HL-60/S4 (cell line): ENCODE data around the gene ANO6.
"Not testable (repeated sequence)": the region's sequence is repeated elsewhere in the genome, so short reads cannot be mapped to it uniquely, and the experiment has no call there.

Source experiments
- in situ Hi-C: fragments of 300-500 bp; cut with MboI; formaldehyde crosslinking; loops from 2 replicates; pipeline ENCODE4 v1.14.3; 2022; ENCODE audit warnings: low sequenced_read_pairs

Gene ANO6

DNA sequence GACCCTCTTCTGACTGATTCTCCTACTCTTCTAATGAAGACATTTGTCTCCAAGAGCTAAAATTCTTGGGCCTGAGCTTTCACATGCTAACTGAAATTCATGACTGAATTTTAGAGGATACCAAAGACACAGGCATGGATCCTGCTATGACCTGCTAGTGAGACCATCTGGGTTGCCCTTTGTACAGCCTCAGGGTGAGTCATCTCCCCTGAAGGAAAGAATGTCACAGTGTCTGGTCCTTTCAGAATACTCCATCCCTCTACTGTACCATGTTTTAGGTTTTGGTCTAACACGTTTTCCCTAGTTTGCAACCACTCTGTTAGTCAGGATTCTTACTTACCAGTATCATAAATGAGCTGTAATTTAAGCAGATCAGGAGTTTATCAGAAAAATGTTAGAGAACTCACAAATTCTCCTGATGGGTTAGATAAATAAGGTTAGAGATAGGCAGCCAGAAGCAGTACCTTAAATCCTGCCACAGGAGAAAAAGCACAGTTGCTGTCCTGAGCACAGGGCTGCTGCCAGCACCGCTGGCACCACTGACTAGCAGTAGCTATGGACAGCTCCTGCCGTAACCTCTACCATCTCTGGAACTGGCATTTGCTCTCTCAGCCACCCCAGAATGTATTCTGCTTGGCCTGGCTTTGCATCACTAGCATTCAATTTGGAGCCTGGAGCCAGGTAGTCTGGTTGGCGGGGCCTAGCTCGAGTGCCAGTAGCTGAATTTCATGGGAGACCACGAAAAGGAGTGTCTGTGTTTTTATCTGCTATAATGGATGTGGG, 127.6 kb downstream of the ANO6 start:
- in situ Hi-C loops: no loop called here

DNA sequence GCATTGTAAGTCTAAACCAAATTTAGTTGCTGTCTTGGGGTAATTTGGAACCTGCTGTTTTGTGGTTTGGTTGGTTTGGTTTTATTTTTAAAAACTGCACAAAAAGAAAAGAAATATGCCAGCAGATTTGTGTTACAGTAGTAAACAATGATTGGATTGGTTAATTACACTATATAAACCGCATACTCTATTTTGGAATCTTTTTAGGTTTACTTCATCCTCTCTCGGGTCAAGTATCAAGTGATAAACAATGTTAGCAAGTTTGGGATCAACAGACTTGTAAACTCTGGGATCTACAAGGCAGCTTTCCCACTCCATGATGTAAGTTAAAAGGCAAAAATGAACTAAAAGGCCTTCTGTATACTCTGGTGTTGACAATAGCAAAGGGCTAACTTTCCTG, 132.4 kb downstream of the ANO6 start:
- in situ Hi-C loops: no loop called here

DNA sequence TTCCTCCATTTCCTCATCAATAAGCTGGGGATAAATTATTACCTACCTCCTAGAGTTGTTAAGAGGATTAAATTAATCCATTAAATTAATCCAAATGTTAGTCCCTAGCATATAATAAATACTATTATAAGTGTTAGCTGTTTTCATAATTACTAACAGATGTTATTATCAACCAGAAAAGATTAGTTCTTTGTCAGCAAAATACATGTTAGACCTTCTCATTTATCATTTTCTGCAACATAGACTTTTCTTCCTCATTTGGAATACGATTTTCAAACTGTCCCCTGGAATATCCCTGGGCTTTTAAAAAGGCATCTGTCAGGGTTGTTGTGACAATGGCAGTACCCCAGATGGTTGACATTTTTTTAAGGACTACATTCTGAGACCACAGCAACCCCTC, 133.1 kb downstream of the ANO6 start:
- in situ Hi-C loops: no loop called here

DNA sequence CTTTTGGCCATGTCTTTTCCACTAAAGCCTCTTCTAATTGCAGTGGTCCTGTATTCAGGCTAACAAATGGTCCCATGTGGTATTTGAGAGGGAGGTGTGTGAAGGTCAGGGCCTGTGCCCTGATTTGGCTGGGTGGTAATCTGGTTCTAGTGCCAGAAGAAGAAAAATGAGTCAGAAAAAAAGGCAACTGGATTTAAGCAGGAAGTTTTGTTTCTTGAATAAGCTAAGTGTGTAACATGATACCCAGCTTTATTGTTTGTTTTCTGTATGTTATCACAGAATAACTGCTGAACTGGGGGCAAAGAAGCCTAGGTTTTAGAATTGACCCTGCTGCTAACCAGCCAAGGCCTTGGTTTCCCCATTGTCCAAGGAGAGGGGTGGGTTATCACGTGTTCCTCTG, 134.0 kb downstream of the ANO6 start:
- in situ Hi-C loops: no loop called here

DNA sequence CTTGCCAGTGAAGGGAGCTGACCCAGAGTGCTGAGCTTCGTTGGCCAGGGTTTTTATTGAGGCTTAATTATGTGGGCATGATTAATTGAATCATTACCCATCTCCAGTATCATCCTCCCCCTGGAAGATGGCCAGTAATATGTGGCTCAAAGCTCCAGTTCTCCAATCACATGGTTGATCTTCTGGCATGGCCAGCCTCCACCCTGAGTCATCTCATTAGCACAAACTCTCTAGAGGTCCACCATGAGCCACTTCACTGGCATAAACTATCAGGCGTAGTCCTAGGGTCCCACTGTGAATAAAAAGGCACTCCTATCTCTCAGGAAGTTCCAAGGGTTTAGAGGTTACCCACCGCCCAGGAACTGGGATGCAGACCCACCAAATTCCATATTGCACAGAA, 135.0 kb downstream of the ANO6 start:
- in situ Hi-C loops: no loop called here

DNA sequence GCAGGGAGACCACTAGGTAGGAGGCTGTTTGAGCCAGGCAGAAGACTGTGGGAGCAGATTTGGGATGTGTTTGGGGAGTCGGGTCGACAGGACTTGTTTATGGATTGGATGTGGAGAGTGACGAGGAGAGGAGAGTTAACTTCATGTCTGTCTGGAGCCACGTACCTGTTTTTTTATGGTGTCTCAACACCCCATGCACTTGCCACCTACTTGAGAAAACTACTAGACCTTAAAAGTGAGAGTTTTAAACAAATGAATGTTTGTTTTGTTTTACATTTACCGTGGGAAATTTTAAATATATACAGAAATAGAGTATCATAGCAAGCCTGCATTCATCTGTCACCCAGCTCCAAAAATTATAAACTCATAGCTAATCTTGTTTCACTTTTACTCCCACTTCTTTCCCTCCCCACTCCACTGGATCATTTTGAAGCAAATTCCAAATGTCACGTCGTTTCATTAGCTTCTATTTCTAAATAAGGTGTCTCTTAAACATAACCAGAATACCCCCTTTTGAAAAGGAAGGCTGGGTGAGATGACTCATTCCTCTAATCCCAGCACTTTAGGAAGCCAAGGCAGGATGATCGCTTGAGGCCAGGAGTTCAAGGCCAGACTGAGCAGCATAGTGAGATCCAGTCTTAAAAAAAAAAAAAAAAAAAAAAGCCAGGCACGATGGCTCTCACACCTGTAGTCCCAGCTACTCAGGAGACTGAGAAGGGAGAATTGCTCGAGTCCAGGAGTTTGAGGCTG, 136.2 kb downstream of the ANO6 start:
- in situ Hi-C loops: no loop called here

DNA sequence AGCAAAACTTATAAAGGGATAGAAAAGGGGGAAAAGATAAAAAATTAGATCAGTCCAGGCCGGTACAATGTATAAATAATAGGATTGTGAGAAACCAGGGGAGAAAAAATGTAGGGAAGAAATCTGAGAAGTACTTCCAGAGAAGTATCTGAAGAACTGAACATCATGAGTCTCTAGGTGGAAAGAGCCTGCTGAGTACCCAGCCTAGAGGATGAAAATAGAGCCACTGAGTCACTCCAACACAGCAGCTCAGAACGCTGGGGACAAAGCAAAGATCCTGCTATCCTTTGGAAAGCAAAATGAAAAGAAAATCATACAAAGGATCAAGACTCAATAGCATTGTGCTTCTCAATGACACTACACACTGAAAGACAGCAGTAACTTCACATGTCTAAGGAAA, 138.0 kb downstream of the ANO6 start:
- in situ Hi-C loops: no loop called here

DNA sequence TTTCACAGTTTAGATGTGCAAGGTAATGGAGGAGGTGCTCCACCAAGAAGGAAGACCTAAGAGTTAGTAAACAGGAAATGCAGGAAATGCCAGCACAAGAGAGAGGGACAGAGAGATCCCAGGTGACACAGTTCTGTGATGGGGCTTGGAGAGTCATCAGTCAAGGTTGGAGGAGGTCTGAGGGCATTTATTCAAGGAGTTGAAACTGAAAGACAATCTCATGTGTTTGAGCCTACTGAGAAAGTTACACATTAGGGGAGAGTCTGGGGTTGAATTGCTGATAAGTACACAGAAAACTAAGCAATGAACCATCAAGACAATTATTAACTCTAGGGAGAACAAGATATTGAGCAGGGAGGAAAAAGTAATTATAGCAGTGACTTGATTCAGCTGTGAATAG, 138.5 kb downstream of the ANO6 start:
- in situ Hi-C loops: no loop called here

DNA sequence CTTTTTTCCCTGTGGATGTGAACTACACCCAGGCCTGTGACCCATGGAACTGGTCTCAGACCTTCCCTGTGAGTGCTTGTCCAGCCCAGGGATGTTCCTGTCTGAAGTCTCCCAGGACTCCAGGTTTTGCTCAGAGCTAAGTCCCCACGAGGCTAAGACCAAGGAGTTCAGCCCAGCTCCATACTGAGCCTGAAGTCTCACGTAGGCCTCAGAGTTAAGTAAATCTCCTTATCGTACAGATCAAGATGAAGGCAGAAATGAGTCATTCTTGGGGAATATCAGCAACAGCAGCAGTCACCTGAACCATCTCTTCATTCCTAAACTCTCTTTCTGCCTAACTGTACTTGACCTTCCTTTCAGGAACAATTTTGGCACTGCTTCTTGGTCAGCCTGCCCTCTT, 139.8 kb downstream of the ANO6 start:
- in situ Hi-C loops: no loop called here

DNA sequence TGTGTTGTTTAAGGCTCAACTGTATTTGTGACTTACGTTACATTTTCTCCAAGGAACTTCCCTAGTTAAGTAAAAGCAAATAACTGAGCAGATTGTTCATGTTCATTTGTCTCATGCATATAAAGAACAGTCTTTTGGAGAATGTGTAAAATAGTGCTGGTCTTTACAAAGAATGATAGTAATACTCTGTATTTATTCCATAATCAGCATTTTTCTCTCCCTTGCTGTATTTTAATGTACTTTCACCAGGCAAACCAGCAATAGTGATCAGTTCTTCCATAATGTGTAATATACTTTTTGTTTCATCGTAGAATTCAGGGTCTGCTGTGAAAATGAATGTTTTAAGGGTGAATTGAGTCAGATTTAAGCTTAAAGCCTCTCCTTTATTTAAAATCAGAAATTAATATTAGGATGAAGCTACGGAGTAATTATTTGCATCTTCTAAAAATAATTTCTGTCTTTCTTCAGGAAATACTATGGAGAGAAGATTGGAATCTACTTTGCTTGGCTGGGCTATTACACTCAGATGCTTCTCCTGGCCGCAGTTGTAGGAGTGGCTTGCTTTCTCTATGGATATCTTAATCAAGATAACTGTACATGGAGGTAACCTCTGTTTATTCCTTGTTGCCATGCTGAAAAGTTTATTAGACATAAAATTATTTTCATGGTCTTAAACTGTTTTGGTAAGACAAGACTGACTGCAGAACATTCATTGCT, 141.1 kb downstream of the ANO6 start:
- in situ Hi-C loops: no loop called here

DNA sequence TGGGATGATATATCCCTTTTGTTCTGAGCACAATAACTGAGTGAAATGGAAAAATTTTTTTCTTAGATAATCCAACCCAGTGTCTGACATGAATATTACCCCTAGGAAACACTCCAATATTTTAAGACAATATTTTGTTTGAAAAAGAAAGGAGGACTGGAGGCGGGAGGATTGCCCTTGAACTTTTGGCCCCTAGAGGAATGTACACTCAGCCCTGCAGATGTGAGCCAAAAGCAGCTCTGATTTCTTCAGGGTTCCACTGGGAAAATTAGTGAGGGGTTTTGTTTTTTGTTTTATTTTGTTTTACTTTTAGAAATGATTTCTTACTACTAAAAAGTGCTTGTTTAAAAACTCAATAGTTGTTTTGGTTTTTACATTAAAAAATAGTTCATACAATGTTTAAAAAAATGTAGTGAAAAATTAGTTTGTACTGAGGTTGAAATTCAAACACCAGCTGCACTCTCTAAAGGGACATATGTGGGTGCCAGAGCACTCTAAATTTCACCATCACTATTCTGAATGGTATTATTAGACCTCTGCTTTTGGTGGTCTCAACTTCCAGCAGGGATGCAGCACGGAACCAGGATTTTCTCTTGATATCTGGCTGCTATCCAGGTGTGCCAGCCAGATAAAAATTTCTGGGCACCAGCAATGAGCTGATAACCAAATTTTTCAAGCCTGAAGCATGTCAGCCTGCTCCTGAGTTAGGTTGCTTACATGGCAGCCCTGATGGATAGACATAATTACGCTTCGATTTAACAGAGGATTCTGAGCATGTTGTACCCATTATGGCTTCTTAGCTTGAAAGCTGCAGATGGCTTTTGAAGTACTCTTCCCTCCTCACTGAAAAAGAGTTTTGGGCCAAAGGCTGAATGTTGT, 141.9 kb downstream of the ANO6 start:
- in situ Hi-C loops: no loop called here

DNA sequence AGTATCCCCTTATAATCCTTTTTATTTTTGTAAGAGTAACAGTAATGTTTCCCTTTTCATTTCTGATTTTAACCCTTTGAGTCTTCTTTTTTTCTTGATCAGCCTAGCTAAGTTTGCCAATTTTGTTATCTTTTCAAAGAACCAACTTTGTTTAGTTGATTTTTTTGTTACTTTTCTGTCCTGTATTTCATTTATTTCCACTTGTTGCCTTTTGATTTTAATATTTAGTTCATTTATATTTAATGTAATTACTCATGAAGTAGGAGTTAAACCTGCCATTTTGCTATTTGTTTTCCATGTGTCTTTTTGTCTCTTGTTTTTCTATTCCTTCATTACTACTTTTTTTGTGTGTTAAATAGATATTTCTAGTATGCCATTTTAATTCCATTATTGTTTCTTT, 146.4 kb downstream of the ANO6 start:
- in situ Hi-C loops: no loop called here

DNA sequence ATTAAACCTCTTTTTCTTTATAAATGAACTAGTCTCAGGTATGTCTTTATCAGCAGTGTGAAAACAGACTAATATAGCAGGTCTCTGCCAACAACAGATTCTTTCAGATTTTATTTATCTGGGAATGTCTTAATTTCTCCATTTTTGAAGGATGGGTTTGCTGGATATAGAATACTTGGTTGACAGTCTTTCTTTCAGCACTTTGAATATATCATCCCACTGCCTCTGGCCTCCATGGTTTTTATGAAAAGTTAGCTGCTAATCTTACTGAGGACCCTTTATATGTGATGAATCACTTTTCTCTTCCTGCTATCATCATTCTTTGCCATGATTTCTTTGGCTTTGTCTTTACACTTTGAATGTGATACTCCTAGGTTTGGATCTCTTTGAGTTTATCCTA, 148.0 kb downstream of the ANO6 start:
- in situ Hi-C loops: no loop called here

DNA sequence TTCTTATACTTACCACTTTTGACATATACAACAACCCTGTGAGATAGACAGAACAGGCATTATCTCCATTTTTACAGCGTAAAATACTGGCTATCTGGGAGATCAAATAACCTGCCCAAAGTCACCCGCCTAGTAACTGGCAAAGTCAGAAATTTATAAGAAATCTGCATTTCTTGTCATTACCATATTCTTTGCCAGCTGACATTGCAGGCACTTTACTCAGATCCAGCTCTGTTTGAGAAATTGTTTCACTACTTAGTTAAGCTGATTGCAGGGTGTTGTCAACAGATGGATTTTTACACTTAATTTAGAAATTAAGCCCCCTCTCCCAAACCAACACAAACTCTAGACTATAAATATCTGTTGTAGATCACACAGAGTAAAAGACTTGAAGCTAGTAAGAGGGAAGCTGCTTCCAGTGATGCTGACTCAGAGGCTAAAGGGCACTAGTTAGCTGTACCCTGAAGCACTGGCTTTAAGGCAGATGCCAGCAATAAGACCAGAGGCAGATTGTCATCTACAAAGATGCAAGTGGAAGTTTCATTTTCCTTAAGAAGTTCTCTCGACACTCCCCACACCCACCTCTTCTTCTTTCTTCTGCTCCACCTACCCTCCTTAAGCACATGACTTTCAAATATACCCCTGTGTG, 153.1 kb downstream of the ANO6 start:
- in situ Hi-C loops: no loop called here

DNA sequence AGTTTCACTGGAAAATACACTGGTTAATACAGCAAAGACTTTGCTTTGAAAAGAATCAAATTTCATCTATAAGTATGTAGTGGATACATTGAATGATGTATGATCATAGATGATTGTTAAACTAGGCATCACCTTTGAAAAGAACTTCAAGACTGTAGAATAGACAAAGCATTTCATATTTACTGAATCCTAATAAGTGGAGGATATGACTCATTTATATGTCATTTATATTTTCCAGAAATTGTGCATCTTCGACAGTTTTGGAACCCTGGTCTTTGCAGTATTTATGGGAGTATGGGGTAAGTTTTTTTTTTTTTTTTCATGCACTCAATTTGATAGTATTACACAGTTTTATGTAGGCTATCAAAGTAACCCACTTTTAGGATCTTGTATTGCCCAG, 161.9 kb downstream of the ANO6 start:
- in situ Hi-C loops: no loop called here

DNA sequence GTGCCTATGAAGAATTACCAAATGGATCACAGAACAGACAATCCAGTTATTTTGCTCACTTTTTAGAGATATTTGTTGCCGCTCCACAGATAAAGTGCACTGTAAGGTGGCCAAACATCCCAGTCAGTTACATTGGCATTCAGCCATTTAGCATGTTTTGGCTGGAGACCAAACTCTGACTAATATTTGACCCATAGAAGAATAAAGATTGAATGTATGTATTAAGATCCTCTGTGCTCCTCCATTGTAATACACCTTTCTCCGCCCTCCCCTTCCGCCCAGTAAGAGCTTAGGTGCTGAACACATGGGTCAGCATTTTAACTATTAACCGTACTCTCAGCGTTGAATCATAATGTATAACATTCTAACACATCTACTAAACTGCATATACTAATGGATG, 163.4 kb downstream of the ANO6 start:
- in situ Hi-C loops: no loop called here

DNA sequence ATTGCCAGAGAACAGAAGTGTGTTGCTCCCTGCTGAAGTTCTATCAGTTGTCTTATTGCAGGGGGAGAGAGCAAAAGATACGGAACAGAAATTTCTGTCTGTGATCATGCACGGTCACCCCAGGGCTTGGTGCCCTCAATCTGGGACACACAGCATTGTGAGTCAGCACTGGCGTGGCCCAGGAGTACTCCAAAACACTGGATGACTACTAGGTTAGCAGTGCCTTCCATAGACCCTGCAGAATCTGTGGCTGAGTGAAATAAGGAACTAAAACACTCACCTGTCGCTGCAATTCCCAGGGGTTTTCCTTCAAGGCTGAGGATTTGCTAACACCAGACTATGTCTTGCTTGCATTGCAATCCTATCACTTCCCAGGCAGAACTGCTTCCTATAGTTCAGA, 165.5 kb downstream of the ANO6 start:
- in situ Hi-C loops: no loop called here

DNA sequence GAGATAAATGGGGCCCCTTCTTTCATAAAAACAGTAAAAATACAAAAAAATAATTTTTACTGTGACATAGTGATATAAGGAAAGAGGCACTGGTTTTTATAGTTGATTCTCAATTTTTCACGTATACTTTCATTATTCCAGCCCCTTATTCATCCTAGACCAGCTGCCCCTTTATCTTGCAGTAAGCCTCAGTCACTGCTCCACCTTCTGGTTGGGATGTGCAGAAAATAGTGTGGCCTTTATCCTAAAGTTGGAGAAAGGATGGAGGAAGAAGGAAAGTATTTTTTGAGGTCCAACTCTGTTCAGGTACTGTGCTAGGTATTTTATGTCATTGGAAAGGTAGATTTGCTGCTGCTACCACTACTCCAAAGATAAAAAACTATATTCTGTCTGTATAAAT, 172.7 kb downstream of the ANO6 start:
- in situ Hi-C loops: no loop called here

DNA sequence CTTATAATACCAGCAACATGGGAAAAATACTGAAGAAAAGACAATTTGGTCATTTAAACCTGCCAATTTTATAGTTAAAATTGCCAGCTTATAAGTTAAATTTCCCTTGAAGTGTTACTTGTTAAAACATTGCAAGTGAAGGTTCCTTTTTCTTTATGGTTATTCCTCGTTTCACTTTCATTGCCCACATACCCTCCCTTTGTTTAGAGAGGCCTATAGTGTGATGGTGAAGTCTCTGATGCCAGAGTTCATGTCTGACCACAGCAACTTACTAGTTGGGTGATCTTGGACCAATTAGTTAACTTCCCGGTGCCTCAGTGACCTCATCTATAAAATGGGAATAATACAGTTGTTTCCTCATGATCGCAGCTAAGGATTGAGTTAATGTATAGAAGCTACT, 173.5 kb downstream of the ANO6 start:
- in situ Hi-C loops: no loop called here

DNA sequence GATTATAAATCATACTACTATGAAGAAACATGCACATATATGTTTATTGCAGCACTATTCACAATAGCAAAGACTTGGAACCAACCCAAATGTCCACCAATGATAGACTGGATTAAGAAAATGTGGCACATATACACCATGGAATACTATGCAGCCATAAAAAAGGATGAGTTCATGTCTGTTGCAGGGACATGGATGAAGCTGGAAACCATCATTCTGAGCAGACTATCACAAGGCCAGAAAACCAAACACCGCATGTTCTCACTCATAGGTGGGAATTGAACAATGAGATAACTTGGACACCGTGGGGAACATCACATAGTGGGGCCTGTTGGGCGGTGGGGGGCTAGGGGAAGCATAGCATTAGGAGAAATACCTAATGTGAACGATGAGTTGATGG, 181.6 kb downstream of the ANO6 start:
- in situ Hi-C loops: not testable (repeated sequence)

DNA sequence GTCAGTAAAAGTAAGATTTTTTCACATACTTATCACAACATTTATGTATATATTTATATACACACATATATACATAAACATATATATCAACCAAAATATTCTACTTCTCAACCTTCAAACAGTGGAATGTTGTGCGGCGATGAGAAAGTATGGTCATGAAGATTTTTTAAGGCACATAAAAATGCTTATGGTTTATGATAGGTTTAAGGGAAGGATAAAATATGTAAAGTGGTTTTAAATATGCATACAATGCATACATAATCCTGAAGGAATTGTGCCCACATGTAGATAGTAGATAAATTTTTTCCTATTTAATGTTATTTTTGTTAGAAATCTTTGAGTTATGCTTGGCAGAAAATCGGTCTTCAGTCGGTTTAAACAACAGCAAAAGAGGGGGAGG, 182.7 kb downstream of the ANO6 start:
- in situ Hi-C loops: no loop called here
